Measurements from ENCODE around the gene PALLD. TPM values are rescaled to one million over a fixed set of nuclear protein-coding genes. Genes with fewer than 3 reads are reported as not detected.
A peak's percentile ranks its signal among the peaks of the same experiment; 100 is the strongest.

PALLD gene
- total RNA-seq, 1 donor from 2014 or later: 69.2 TPM

DNA sequence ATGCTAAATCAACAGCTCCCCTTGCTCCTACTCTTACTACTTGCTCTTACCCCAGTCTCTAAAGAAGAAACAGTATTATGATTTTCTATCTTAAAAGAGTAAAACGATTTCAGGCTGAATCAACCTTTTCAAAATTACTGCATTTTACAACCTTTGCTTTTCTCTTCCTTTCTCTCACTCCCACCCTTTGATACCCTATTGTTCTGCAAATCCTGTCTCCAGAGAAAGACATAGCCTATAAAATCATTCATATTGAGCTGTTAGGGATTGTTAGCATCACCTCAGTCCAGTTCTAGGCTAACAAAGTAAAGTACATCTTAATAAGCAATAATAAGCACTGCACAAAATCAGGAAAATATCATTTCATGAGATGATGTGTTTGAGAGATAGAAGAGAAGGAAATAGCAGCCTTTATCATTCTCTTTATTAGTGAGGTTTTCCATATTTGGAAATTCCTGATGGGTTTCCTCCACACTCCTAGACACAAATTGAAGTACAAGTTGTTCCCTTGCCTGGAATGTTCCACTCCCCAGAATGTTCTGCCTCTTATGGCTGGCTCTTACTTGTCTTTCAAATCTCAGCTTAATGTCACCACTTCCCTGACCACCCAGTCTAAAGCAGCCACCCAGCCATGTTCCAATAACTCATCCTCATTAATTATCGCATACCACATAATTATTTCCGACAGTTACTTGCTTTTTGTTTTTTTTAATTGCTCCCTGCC is 219.7 kb downstream of the PALLD start:
- TF ChIP-seq, protein P1, sequence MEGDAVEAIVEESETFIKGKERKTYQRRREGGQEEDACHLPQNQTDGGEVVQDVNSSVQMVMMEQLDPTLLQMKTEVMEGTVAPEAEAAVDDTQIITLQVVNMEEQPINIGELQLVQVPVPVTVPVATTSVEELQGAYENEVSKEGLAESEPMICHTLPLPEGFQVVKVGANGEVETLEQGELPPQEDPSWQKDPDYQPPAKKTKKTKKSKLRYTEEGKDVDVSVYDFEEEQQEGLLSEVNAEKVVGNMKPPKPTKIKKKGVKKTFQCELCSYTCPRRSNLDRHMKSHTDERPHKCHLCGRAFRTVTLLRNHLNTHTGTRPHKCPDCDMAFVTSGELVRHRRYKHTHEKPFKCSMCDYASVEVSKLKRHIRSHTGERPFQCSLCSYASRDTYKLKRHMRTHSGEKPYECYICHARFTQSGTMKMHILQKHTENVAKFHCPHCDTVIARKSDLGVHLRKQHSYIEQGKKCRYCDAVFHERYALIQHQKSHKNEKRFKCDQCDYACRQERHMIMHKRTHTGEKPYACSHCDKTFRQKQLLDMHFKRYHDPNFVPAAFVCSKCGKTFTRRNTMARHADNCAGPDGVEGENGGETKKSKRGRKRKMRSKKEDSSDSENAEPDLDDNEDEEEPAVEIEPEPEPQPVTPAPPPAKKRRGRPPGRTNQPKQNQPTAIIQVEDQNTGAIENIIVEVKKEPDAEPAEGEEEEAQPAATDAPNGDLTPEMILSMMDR (IDR thresholded peaks at IDR 0.05; ENCODE audit: insufficient read depth, low read length, severe bottlenecking): no peak
- DNase-seq (ENCODE audit: low read depth) (no peak), FAIRE-seq (no peak)
- Histone ChIP-seq H3K4me3 (ENCODE audit: low read depth, low read length) (no peak overlapping the region), H3K27me3 (ENCODE audit: control insufficient read depth, insufficient read depth, low read length) (no peaks in the 10 kb centered on the region), H3K36me3 (ENCODE audit: control insufficient read depth, insufficient read depth, low read length) (no peaks in the 10 kb centered on the region)

DNA sequence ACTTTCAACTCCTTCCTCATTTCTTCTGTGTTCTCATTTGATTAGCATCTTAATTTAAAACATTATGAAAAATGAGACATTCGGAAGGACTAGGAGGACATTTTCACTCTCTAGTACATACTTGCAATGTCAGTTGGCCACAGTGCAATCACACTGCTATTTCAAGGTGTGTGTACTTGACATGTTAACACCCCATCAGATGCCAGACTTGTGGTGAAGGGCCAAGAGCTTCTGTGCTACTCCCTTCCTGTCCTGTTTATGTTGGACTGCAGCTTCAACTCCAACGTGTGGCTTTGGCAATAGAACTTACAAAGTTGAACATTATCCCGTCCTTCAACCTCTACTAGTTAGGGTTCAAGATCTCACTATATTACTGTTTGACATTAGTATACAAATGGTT is 221.0 kb downstream of the PALLD start:
- Histone ChIP-seq H3K36me3 (ENCODE audit: control insufficient read depth, insufficient read depth, low read length) (no peaks in the 10 kb centered on the region), H3K4me3 (ENCODE audit: low read depth, low read length) (no peak overlapping the region), H3K27me3 (ENCODE audit: control insufficient read depth, insufficient read depth, low read length) (no peaks in the 10 kb centered on the region)
- FAIRE-seq (no peak), DNase-seq (ENCODE audit: low read depth) (peak; percentile 65)
- TF ChIP-seq, protein P1 (IDR thresholded peaks at IDR 0.05; ENCODE audit: insufficient read depth, low read length, severe bottlenecking): no peak

DNA sequence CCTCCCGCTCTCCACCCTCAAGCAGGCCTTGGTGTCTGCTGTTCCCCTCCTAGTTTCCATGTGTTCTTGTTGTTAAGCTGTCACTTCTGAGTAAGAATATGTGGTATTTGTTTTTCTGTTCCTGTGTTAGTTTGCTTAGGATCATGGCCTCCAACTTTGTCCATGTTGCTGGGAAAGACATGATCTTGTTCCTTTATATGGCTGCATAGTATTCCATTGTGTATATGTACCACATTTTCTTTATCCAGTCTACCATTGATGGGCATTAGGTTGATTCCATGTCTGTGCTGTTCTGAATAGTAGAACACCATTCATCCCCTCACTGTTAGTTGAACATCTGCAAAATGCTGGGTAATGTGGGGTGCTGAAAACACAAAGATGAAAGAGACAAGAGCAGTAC is 222.9 kb downstream of the PALLD start:
- no peak for FAIRE-seq
- TF ChIP-seq, protein P1 (IDR thresholded peaks at IDR 0.05; ENCODE audit: insufficient read depth, low read length, severe bottlenecking): no peak
- no peaks in the 10 kb centered on the region for H3K27me3 ChIP-seq (ENCODE audit: control insufficient read depth, insufficient read depth, low read length)
- DNase-seq (ENCODE audit: low read depth): no peak
- no peaks in the 10 kb centered on the region for H3K36me3 ChIP-seq (ENCODE audit: control insufficient read depth, insufficient read depth, low read length)
- H3K4me3 ChIP-seq (ENCODE audit: low read depth, low read length): no peak overlapping the region

DNA sequence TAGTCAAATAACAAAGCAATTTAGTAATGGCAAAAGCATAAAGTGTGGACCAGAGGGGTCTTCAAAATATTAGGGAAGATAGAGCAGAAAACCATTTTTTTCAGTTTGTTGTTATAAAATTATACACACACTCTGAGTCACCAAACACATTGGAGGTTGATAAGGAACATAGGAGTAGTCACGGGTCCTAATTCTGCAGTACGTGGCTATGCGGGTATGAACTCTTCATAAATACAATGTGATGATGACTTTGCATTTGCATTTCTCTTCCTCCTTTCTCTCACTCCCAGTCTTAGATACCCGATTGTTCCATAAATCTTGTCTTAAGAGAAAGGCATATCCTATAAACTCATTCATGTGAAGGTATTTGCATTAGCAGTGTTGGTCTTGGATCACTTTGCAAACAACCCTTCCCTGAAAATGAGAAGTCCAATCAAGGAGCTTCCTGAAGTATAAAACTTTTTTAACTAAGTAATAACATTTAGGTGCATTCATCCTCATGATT is 223.6 kb downstream of the PALLD start:
- DNase-seq (ENCODE audit: low read depth) (no peak), FAIRE-seq (no peak)
- H3K36me3 ChIP-seq (ENCODE audit: control insufficient read depth, insufficient read depth, low read length): no peaks in the 10 kb centered on the region
- H3K27me3 ChIP-seq (ENCODE audit: control insufficient read depth, insufficient read depth, low read length): no peaks in the 10 kb centered on the region
- TF ChIP-seq, protein P1 (IDR thresholded peaks at IDR 0.05; ENCODE audit: insufficient read depth, low read length, severe bottlenecking): no peak
- no peak overlapping the region for H3K4me3 ChIP-seq (ENCODE audit: low read depth, low read length)

DNA sequence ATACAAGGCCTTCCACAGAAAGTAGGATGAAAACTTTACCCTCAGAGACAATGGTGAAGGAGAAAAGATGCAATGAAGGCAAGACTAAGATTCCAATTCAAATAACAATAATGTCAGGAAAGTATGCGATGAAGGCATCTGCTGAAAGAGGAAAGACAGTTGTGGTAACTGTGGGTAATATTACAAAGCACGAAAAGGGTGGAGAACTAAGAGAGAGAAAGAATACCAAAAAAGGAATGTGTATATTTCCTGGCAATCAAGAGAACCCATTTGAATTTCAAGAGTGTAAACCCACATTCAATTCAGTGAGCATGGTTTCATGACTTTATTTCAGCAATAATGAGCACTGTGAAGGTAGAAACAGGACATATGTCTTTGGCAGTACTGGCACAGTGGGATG is 225.5 kb downstream of the PALLD start:
- DNase-seq (ENCODE audit: low read depth) (no peak), FAIRE-seq (no peak)
- Histone ChIP-seq H3K4me3 (ENCODE audit: low read depth, low read length) (no peak overlapping the region), H3K36me3 (ENCODE audit: control insufficient read depth, insufficient read depth, low read length) (no peaks in the 10 kb centered on the region), H3K27me3 (ENCODE audit: control insufficient read depth, insufficient read depth, low read length) (no peaks in the 10 kb centered on the region)
- TF ChIP-seq, protein P1 (IDR thresholded peaks at IDR 0.05; ENCODE audit: insufficient read depth, low read length, severe bottlenecking): no peak

DNA sequence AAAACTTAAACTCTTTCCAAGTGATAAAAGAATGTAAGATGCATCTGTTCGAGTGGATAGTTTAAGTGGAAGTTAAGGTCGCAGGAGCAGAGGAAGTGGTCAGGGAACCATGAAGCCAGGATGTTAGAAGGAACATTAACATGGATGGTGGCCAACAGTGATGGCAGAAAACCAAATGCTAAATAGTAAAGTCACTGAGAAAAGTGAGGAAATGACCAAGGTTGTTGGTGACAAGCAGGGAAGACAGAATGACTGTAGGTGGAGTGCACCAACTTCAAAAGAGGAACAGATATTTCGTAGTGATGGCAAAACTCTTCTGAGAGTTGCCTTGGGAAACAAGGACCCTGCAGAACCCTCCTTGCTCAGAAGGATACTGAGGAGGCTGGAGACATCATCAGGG is 226.2 kb downstream of the PALLD start:
- FAIRE-seq: peak; percentile 86
- no peak overlapping the region for H3K4me3 ChIP-seq (ENCODE audit: low read depth, low read length)

More for the DNA sequence above, 226.2 kb downstream of the PALLD start:
- DNase-seq (ENCODE audit: low read depth): no peak
- TF ChIP-seq, protein P1 (IDR thresholded peaks at IDR 0.05; ENCODE audit: insufficient read depth, low read length, severe bottlenecking): no peak
- Histone ChIP-seq H3K27me3 (ENCODE audit: control insufficient read depth, insufficient read depth, low read length) (no peaks in the 10 kb centered on the region), H3K36me3 (ENCODE audit: control insufficient read depth, insufficient read depth, low read length) (no peaks in the 10 kb centered on the region)
